Liver (tissue), 9 donors: ENCODE data around the gene CHCHD4. TPM values are rescaled to one million over a fixed set of nuclear protein-coding genes. Genes with fewer than 3 reads are reported as not detected.

ENCODE experiments used
- DNase-seq: peaks from one replicate; pipeline ENCODE4 v3.0.0-alpha.2; 2017; ENCODE audit warnings: low spot score
- H3K27ac ChIP-seq, 2 donors: one replicate each; pipeline ENCODE4 v1.7.0; 2013; ENCODE audit warnings: inconsistent platforms in 2 of 2, low read length in 2 of 2, control low read depth in 1 of 2, low read depth in 1 of 2, mild to moderate bottlenecking in 1 of 2
- H3K27me3 ChIP-seq, 4 donors: one replicate each; pipeline versions ENCODE4 v1.6.1 to v1.7.0; 2013; ENCODE audit warnings: low read length in 3 of 4, inconsistent platforms in 1 of 4, mild to moderate bottlenecking in 1 of 4, moderate library complexity in 1 of 4; ENCODE audit not compliant: control insufficient read depth in 4 of 4, insufficient read depth in 4 of 4
- H3K36me3 ChIP-seq, 4 donors: one replicate each; pipeline versions ENCODE4 v1.6.1 to v1.7.0; 2013; ENCODE audit warnings: low read length in 3 of 4, mild to moderate bottlenecking in 3 of 4, low read depth in 1 of 4, moderate library complexity in 1 of 4; ENCODE audit not compliant: control insufficient read depth in 4 of 4, insufficient read depth in 3 of 4
- H3K4me1 ChIP-seq, 4 donors: one replicate each; pipeline versions ENCODE4 v1.6.1 to v1.7.0; 2013; ENCODE audit warnings: low read length in 3 of 4, mild to moderate bottlenecking in 3 of 4, moderate library complexity in 1 of 4; ENCODE audit not compliant: control insufficient read depth in 4 of 4, insufficient read depth in 4 of 4
- H3K4me3 ChIP-seq, 3 donors: one replicate each; pipeline versions ENCODE4 v1.6.1 to v1.7.0; 2013; ENCODE audit warnings: low read length in 3 of 3, control low read depth in 1 of 3, low read depth in 1 of 3, mild to moderate bottlenecking in 1 of 3
- H3K9ac ChIP-seq, 2 donors: one replicate each; pipeline ENCODE4 v1.7.0; 2013; ENCODE audit warnings: low read length in 2 of 2, mild to moderate bottlenecking in 2 of 2, moderate library complexity in 2 of 2, control low read depth in 1 of 2, low read depth in 1 of 2
- H3K9me3 ChIP-seq, 4 donors: one replicate each; pipeline versions ENCODE4 v1.6.1 to v1.7.0; 2013; ENCODE audit warnings: low read length in 3 of 4; ENCODE audit not compliant: control insufficient read depth in 4 of 4
- EGR1 ChIP-seq, 2 donors: IDR thresholded peaks; 2 replicates each; pipeline ENCODE4 v1.6.1; 2016 to 2018; ENCODE audit warnings: antibody characterized with exemption in 2 of 2, low read depth in 2 of 2
- FOXA1 ChIP-seq: IDR thresholded peaks from 2 replicates; pipeline ENCODE4 v1.6.1; 2016; ENCODE audit warnings: antibody characterized with exemption
- FOXA2 ChIP-seq: IDR thresholded peaks from 2 replicates; pipeline ENCODE4 v1.6.1; 2016; ENCODE audit warnings: antibody characterized with exemption
- GABPA ChIP-seq, 2 donors: IDR thresholded peaks in 1 of 2; conservative IDR thresholded peaks in 1 of 2; 2 replicates each; pipeline ENCODE4 v1.6.1; 2016; ENCODE audit warnings: antibody characterized with exemption in 2 of 2, mild to moderate bottlenecking in 1 of 2, moderate library complexity in 1 of 2
- HNF4A ChIP-seq, 2 donors: conservative IDR thresholded peaks; 2 replicates each; pipeline ENCODE4 v1.6.1; 2016; ENCODE audit warnings: antibody characterized with exemption in 2 of 2, mild to moderate bottlenecking in 2 of 2
- HNF4G ChIP-seq: IDR thresholded peaks from 2 replicates; pipeline ENCODE4 v1.6.1; 2016; ENCODE audit warnings: antibody characterized with exemption
- JUND ChIP-seq, 2 donors: IDR thresholded peaks; 2 replicates each; pipeline ENCODE4 v1.6.1; 2016; ENCODE audit warnings: antibody characterized with exemption in 2 of 2
- NR2F2 ChIP-seq: IDR thresholded peaks from 2 replicates; pipeline ENCODE4 v1.6.1; 2016; ENCODE audit warnings: antibody characterized with exemption
- RAD21 ChIP-seq, 2 donors: IDR thresholded peaks; 2 replicates each; pipeline ENCODE4 v1.6.1; 2016; ENCODE audit warnings: antibody characterized with exemption in 2 of 2, mild to moderate bottlenecking in 2 of 2
- REST ChIP-seq: IDR thresholded peaks from 2 replicates; pipeline ENCODE4 v1.6.1; 2016; ENCODE audit warnings: antibody characterized with exemption, mild to moderate bottlenecking
- RXRA ChIP-seq, 2 donors: IDR thresholded peaks; 2 replicates each; pipeline ENCODE4 v1.6.1; 2017 to 2018; ENCODE audit warnings: antibody characterized with exemption in 2 of 2, mild to moderate bottlenecking in 1 of 2
- SP1 ChIP-seq: IDR thresholded peaks from 2 replicates; pipeline ENCODE4 v1.6.1; 2018; ENCODE audit warnings: antibody characterized with exemption, mild to moderate bottlenecking
- TAF1 ChIP-seq: conservative IDR thresholded peaks from 2 replicates; pipeline ENCODE4 v1.6.1; 2016; ENCODE audit warnings: antibody characterized with exemption, mild to moderate bottlenecking
- YY1 ChIP-seq: IDR thresholded peaks from 2 replicates; pipeline ENCODE4 v1.6.1; 2016; ENCODE audit warnings: antibody characterized with exemption, mild to moderate bottlenecking
- WGBS: extraction: QIAGEN DNeasy Blood & Tissue Kit; methylation state at CpG from one replicate; pipeline ENCODE4 v1.1.7; 2013; 5-methylcytosine and 5-hydroxymethylcytosine counted together
- polyA plus RNA-seq, 2 donors: library from polyadenylated mRNA; stranded (reverse) in 1 of 2; unstranded in 1 of 2; fragments of 200-250 nt in 1 of 2; fragments of >200 nt in 1 of 2; fragmentation: Nextera tagmentation in 1 of 2; extraction: Ambion mirVana in 1 of 2; gene quantifications; one replicate each; pipeline versions ENCODE4 v1.2.1 to v1.2.3, GENCODE V29; 2013 to 2015
- total RNA-seq, 2 donors: library from RNA; depleted of rRNA; stranded (reverse); fragments of >200 nt; gene quantifications; one replicate each; pipeline ENCODE4 v1.2.3, GENCODE V29; 2014
- TF ChIP-seq, protein P1 (sequence below): fragments of 150-350 bp; IDR thresholded peaks from 2 replicates; pipeline ENCODE4 v1.5.1; 2017; ENCODE audit warnings: improper control_type of control experiment, low read depth, low read length; ENCODE audit not compliant: missing input control
- TF ChIP-seq, protein P2 (sequence below): IDR thresholded peaks from 2 replicates; pipeline ENCODE4 v1.6.1; 2016; ENCODE audit warnings: antibody characterized with exemption
- TF ChIP-seq, protein P3 (sequence below): IDR thresholded peaks from 2 replicates; pipeline ENCODE4 v1.6.1; 2016; ENCODE audit warnings: antibody characterized with exemption
- TF ChIP-seq, protein P4 (sequence below): IDR thresholded peaks from 2 replicates; pipeline ENCODE4 v1.6.1; 2016; ENCODE audit warnings: antibody characterized with exemption
- donor health status: healthy.
- donor health status: healthy.
- donor health status: healthy.
- donor health status: healthy.
- donor health status: healthy.

CHCHD4 gene
- total and polyA plus RNA-seq, 4 donors, result 7.0 to 11.3 (median 9.5) TPM

- Histone ChIP-seq H3K4me3 (no peak overlapping the region), H3K9me3 (no peaks in the 10 kb centered on the region), H3K36me3 (peaks cover 1 to 56% (median 33%) of the 10 kb centered on the region in 4 donors), H3K27ac (no peak overlapping the region), H3K4me1 (peaks cover 0 to 6% (median 0%) of the 10 kb centered on the region in 4 donors), H3K9ac (no peak overlapping the region), H3K27me3 (no peaks in the 10 kb centered on the region)
- no peak for TF ChIP-seq FOXA2
- TF ChIP-seq, protein P1, sequence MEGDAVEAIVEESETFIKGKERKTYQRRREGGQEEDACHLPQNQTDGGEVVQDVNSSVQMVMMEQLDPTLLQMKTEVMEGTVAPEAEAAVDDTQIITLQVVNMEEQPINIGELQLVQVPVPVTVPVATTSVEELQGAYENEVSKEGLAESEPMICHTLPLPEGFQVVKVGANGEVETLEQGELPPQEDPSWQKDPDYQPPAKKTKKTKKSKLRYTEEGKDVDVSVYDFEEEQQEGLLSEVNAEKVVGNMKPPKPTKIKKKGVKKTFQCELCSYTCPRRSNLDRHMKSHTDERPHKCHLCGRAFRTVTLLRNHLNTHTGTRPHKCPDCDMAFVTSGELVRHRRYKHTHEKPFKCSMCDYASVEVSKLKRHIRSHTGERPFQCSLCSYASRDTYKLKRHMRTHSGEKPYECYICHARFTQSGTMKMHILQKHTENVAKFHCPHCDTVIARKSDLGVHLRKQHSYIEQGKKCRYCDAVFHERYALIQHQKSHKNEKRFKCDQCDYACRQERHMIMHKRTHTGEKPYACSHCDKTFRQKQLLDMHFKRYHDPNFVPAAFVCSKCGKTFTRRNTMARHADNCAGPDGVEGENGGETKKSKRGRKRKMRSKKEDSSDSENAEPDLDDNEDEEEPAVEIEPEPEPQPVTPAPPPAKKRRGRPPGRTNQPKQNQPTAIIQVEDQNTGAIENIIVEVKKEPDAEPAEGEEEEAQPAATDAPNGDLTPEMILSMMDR, result no peak
- TF ChIP-seq HNF4G, result no peak
- no peak for TF ChIP-seq YY1
- TF ChIP-seq TAF1, result no peak
- peak in 1 of 2 donors; percentile 20 for TF ChIP-seq RAD21 (IDR thresholded peaks at IDR 0.05)
- no peak for TF ChIP-seq HNF4A (conservative IDR thresholded peaks at IDR 0.05)
- TF ChIP-seq, protein P2, sequence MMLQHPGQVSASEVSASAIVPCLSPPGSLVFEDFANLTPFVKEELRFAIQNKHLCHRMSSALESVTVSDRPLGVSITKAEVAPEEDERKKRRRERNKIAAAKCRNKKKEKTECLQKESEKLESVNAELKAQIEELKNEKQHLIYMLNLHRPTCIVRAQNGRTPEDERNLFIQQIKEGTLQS, result no peak
- 95% methylated on average over 11 of the region's 11 CpGs for WGBS
- DNase-seq, result peak; percentile 31
Observed at GRCh38 chr3:14152233-14152962, 27.7 kb upstream of the CHCHD4 start.

DNA sequence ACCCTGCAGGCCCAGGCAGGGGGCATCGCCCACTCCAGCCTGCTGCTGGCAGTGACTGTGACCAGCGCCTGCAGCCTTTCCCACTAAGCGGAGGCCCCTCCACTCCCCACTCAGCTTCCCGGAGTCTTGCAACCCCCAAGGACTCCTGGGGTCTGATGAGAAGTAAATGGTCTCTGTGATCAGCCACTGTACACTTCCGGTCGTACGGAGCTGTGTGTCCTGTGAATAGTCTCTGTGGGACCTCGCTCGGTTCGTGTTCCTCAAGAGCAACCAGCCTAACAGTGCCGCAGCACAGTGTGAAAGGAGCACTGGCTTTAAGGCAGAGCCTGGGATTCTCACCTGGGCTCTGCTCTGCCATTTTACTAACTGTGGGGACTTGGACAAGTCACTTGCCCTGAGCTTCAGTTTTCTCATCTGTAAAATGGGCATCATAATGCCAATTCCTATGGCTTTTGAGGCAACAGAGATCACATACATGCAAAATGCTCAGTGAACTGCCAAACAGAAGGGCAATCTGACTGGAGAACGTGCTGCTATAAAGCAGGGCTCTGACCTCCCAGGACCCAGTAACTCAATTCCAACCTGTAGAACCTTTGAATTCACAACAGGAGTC lies 26.9 kb upstream of the CHCHD4 start:
- peaks cover 0 to 6% (median 1%) of the 10 kb centered on the region in 4 donors for H3K4me1 ChIP-seq
- H3K9me3 ChIP-seq, result no peaks in the 10 kb centered on the region
- H3K36me3 ChIP-seq, result peaks cover 0 to 55% (median 31%) of the 10 kb centered on the region in 4 donors
- no peaks in the 10 kb centered on the region for H3K27me3 ChIP-seq
- 92% methylated on average over 12 of the region's 12 CpGs for WGBS
- H3K9ac ChIP-seq, result no peak overlapping the region
- H3K4me3 ChIP-seq, result no peak overlapping the region
- no peak overlapping the region for H3K27ac ChIP-seq
- TF ChIP-seq FOXA2 (no peak), EGR1 (IDR thresholded peaks at IDR 0.05; ENCODE audit: low read depth in 2 of 2) (no peak), REST (no peak), HNF4A (conservative IDR thresholded peaks at IDR 0.05) (no peak), YY1 (no peak), NR2F2 (no peak), HNF4G (no peak), RXRA (IDR thresholded peaks at IDR 0.05) (no peak), FOXA1 (no peak), SP1 (no peak), JUND (IDR thresholded peaks at IDR 0.05) (no peak), TAF1 (no peak), RAD21 (IDR thresholded peaks at IDR 0.05) (no peak), GABPA (IDR thresholded peaks at IDR 0.05 in 1 of 2, conservative IDR thresholded peaks at IDR 0.05 in 1 of 2) (no peak)
- TF ChIP-seq, protein P3, sequence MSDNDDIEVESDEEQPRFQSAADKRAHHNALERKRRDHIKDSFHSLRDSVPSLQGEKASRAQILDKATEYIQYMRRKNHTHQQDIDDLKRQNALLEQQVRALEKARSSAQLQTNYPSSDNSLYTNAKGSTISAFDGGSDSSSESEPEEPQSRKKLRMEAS, result no peak
- TF ChIP-seq, protein P4, sequence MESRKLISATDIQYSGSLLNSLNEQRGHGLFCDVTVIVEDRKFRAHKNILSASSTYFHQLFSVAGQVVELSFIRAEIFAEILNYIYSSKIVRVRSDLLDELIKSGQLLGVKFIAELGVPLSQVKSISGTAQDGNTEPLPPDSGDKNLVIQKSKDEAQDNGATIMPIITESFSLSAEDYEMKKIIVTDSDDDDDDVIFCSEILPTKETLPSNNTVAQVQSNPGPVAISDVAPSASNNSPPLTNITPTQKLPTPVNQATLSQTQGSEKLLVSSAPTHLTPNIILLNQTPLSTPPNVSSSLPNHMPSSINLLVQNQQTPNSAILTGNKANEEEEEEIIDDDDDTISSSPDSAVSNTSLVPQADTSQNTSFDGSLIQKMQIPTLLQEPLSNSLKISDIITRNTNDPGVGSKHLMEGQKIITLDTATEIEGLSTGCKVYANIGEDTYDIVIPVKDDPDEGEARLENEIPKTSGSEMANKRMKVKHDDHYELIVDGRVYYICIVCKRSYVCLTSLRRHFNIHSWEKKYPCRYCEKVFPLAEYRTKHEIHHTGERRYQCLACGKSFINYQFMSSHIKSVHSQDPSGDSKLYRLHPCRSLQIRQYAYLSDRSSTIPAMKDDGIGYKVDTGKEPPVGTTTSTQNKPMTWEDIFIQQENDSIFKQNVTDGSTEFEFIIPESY, result no peak
- TF ChIP-seq, protein P1, result no peak
- peak; percentile 13 for DNase-seq
